Vagina (tissue), 2 donors: ENCODE measurements around the gene FRS2. TPM values are rescaled to one million over a fixed set of nuclear protein-coding genes. Genes with fewer than 3 reads are reported as not detected.
A peak's percentile ranks its signal among the peaks of the same experiment; 100 is the strongest.

Source experiments
- DNase-seq, 2 donors: peaks; one replicate each; pipeline ENCODE4 v3.0.0-alpha.2; 2017; ENCODE audit errors: extremely low spot score in 2 of 2
- H3K27ac ChIP-seq: fragments of 200-600 bp; sonication (generic); one replicate; pipeline ENCODE4 v1.5.1; 2019
- H3K27me3 ChIP-seq: fragments of 200-600 bp; sonication (generic); one replicate; pipeline ENCODE4 v1.5.1; 2019
- H3K36me3 ChIP-seq, 2 donors: fragments of 200-600 bp; sonication (generic); one replicate each; pipeline ENCODE4 v1.5.1; 2017 to 2019
- H3K4me1 ChIP-seq: fragments of 200-600 bp; sonication (generic); one replicate; pipeline ENCODE4 v1.5.1; 2019
- H3K4me3 ChIP-seq, 2 donors: fragments of 200-600 bp; sonication (generic); 1 replicate in 1 of 2; 2 replicates in 1 of 2; pipeline ENCODE4 v1.5.1; 2016 to 2019
- H3K9me3 ChIP-seq: fragments of 200-600 bp; sonication (generic); one replicate; pipeline ENCODE4 v1.5.1; 2019
- CTCF ChIP-seq, 3 experiments: fragments of 450-650 bp in 2 of 3; fragments of 200-600 bp in 1 of 3; sonication (generic) in 1 of 3; IDR thresholded peaks; one replicate each; pipeline ENCODE4 v1.5.1; 2017 to 2019; ENCODE audit warnings: antibody characterized with exemption in 3 of 3, mild to moderate bottlenecking in 2 of 3, moderate library complexity in 2 of 3
- POLR2A ChIP-seq, 2 donors: fragments of 450-650 bp; IDR thresholded peaks; one replicate each; pipeline ENCODE4 v1.6.1; 2017; ENCODE audit warnings: antibody characterized with exemption in 2 of 2, mild to moderate bottlenecking in 2 of 2, moderate library complexity in 2 of 2
- POLR2AphosphoS5 ChIP-seq, 2 donors: sonication (generic); formaldehyde crosslinking; IDR thresholded peaks; one replicate each; pipeline ENCODE4 v1.9.0; 2017; ENCODE audit warnings: antibody characterized with exemption in 2 of 2, mild to moderate bottlenecking in 2 of 2, low read depth in 1 of 2; ENCODE audit not compliant: insufficient read depth in 1 of 2
- intact Hi-C: fragments of 100-400 bp; cut with DNase I; formaldehyde crosslinking; loops from one replicate; pipeline ENCODE4 v1.15.1; 2023
- total RNA-seq: library from RNA; depleted of rRNA; stranded (reverse); fragments of >200 nt; gene quantifications from one replicate; pipeline ENCODE4 v1.2.3, GENCODE V29; 2016

Gene FRS2
- total RNA-seq, 1 donor from 2014 or later: 44.0 TPM

- no peak for DNase-seq
- no peak overlapping the region for H3K27ac ChIP-seq
- no peaks in the 10 kb centered on the region for H3K9me3 ChIP-seq
- no peaks in the 10 kb centered on the region for H3K4me1 ChIP-seq
- TF ChIP-seq POLR2AphosphoS5 (IDR thresholded peaks at IDR 0.05; ENCODE audit: insufficient read depth in 1 of 2, low read depth in 1 of 2) (no peak), CTCF (IDR thresholded peaks at IDR 0.05) (peak; percentile 40 to 81 (median 58))
- H3K4me3 ChIP-seq: no peak overlapping the region
- H3K36me3 ChIP-seq: peaks cover 0 to 42% of the 10 kb centered on the region in 2 donors
- no peaks in the 10 kb centered on the region for H3K27me3 ChIP-seq
- intact Hi-C loops: loop anchor here (10.0 kb wide), 1 partner anchor 156 kb away; no protein-coding TSS in a partner anchor
These were observed 100.6 kb downstream of the FRS2 start for GRCh38 chr12:69570545-69571399.

- TF ChIP-seq CTCF (IDR thresholded peaks at IDR 0.05) (no peak), POLR2A (IDR thresholded peaks at IDR 0.05) (no peak), POLR2AphosphoS5 (IDR thresholded peaks at IDR 0.05; ENCODE audit: insufficient read depth in 1 of 2, low read depth in 1 of 2) (no peak)
- Histone ChIP-seq H3K36me3 (peaks cover 0 to 34% of the 10 kb centered on the region in 2 donors), H3K27me3 (no peaks in the 10 kb centered on the region), H3K9me3 (no peaks in the 10 kb centered on the region), H3K27ac (no peak overlapping the region), H3K4me1 (no peaks in the 10 kb centered on the region), H3K4me3 (no peak overlapping the region)
- no peak for DNase-seq
- intact Hi-C loops: loop anchor here (10.0 kb wide), 1 partner anchor 161 kb away; no protein-coding TSS in a partner anchor
These were observed 105.2 kb downstream of the FRS2 start for GRCh38 chr12:69575346-69575745.

GRCh38 chr12:69578283-69578682 lies 108.1 kb downstream of the FRS2 start:
- no peak overlapping the region for H3K27ac ChIP-seq
- peaks cover 0 to 16% of the 10 kb centered on the region in 2 donors for H3K36me3 ChIP-seq
- intact Hi-C loops: loop anchor here (10.0 kb wide), 1 partner anchor 163 kb away; no protein-coding TSS in a partner anchor
- TF ChIP-seq CTCF (IDR thresholded peaks at IDR 0.05): no peak
- TF ChIP-seq POLR2A (IDR thresholded peaks at IDR 0.05): no peak
- no peak for TF ChIP-seq POLR2AphosphoS5 (IDR thresholded peaks at IDR 0.05; ENCODE audit: insufficient read depth in 1 of 2, low read depth in 1 of 2)
- no peaks in the 10 kb centered on the region for H3K4me1 ChIP-seq
- DNase-seq: no peak
- no peak overlapping the region for H3K4me3 ChIP-seq
- no peaks in the 10 kb centered on the region for H3K27me3 ChIP-seq
- H3K9me3 ChIP-seq: no peaks in the 10 kb centered on the region

GRCh38 chr12:69579029-69579428 lies 108.8 kb downstream of the FRS2 start:
- no peaks in the 10 kb centered on the region for H3K4me1 ChIP-seq
- DNase-seq: no peak
- TF ChIP-seq POLR2AphosphoS5 (IDR thresholded peaks at IDR 0.05; ENCODE audit: insufficient read depth in 1 of 2, low read depth in 1 of 2) (no peak), CTCF (IDR thresholded peaks at IDR 0.05) (no peak), POLR2A (IDR thresholded peaks at IDR 0.05) (no peak)
- intact Hi-C loops: loop anchor here (10.0 kb wide), 1 partner anchor 164 kb away; no protein-coding TSS in a partner anchor
- peaks cover 0 to 12% of the 10 kb centered on the region in 2 donors for H3K36me3 ChIP-seq
- no peak overlapping the region for H3K27ac ChIP-seq
- no peak overlapping the region for H3K4me3 ChIP-seq
- H3K9me3 ChIP-seq: no peaks in the 10 kb centered on the region
- no peaks in the 10 kb centered on the region for H3K27me3 ChIP-seq

GRCh38 chr12:69580074-69580473 lies 109.9 kb downstream of the FRS2 start:
- Histone ChIP-seq H3K9me3 (no peaks in the 10 kb centered on the region), H3K27ac (no peak overlapping the region), H3K36me3 (peaks cover 0 to 2% of the 10 kb centered on the region in 2 donors), H3K4me3 (no peak overlapping the region), H3K27me3 (no peaks in the 10 kb centered on the region), H3K4me1 (no peaks in the 10 kb centered on the region)
- TF ChIP-seq CTCF (IDR thresholded peaks at IDR 0.05) (no peak), POLR2AphosphoS5 (IDR thresholded peaks at IDR 0.05; ENCODE audit: insufficient read depth in 1 of 2, low read depth in 1 of 2) (no peak), POLR2A (IDR thresholded peaks at IDR 0.05) (no peak)
- intact Hi-C loops: no loop called here
- no peak for DNase-seq
